Medulla oblongata (tissue), 1 donor: ENCODE data around the gene ATP5PB.
A peak's percentile ranks its signal among the peaks of the same experiment; 100 is the strongest.

ENCODE experiments used
- DNase-seq: peaks from one replicate; pipeline ENCODE4 v3.0.0-alpha.2; 2015; ENCODE audit errors: extremely low spot score

ATP5PB gene

DNA sequence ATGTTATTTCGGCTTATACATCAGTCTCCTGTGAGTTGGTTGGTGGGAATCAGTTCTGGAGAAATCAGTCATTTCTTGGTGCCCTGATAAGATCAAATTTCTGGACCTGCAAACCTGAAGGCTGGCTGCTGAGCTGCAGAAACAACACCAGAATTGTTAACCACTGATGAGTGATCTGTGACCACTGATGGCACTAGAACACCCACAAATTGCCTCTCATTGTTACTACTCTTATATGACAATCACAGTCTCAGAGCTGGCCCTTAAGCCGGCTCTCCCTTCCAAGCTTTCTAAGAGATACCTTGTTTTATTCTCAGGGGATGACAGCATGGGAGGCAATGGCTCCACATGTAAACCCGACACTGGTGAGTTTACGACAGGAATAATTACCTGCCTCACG, 26.4 kb downstream of the ATP5PB start:
- DNase-seq: no peak

GRCh38 chr1:111476214-111476613, 26.9 kb downstream of the ATP5PB start:
- DNase-seq: no peak

DNA sequence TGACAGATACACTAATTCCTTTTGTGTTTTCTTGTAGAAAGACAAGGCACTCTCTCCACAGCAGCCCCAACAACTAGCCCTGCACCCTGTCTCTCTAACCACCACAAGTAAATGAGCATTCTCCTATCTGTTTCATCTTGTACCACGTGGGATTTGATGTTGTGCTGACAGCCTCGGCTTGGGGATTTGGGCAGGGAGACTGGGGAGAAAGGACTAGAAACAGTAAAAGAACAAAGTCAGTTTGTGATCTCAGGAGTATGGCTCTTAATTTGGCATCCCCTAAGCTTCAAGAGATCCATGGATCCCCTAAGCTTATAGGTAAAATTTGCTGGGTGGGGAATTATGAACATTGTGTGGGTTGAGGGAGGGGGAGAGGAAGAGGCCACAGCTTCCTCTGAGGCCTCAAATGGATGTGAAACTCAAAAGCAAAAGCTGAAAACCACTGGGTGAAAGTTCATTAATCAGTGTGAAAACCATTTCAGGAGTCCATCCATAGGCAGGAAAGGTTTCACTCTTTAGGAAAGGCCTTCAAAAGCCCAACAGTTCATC, 27.6 kb downstream of the ATP5PB start:
- peak; percentile 61 for DNase-seq

- no peak for DNase-seq
These were observed 31.4 kb downstream of the ATP5PB start for GRCh38 chr1:111480674-111481073.

DNA sequence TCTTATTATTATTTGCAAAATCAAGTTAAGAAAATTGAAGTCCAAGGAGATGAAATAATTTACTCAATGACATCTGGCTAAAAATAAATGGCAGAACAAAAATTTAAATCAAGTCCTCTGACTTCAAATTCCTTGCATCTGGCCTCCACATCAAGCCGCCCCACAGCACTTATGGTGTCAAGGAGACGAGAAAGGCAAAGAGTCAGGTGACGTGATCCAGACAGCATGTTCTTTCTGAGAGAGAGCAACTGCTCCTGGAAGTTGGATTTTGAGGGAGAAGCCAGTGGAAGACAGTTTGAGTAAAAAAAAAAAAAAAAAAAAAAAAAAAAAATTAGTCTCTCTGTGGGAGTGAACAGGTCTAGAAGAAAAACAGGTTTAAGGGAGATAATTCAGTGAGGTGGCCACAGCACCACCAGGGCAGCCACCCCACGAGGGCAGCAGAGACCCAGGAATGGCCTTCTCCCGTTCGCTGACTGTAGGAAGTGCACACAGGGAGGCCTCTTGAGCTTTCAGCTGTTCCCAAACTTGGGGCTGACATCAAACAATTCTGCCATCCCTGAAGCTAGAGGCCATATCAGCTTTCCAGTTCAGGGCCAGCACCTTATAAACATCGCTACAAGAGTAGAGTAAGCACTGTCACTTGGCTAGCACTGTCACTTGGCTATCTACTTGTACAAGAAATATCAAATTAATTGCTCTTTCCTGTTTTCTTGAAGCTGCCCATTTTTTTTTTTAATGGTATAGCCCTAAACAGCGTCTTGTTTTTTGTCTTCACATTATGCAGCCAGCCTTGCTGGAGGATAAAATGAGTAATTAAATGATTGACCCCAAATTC, 32.3 kb downstream of the ATP5PB start:
- DNase-seq: peak; percentile 92

DNA sequence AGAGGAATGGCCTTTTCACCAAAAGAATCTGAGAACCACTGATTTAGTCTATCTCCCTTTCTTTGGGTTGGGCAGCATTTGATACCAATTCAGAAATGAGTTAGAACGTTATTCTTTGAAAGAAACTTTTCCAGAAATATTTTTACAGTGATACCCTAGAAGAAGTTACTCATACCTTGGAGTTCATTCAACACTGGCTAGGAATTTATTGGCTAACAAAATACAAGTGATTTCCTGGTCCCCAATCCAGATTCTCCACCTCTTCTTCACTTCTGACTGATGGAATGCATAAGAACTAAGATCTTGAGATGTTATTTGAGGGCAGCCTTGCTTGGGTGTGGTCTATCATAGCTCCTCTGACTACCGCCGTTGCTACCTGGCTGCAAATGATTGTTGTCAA, 33.9 kb downstream of the ATP5PB start:
- DNase-seq: no peak

GRCh38 chr1:111483876-111484275, 34.6 kb downstream of the ATP5PB start:
- DNase-seq: no peak

GRCh38 chr1:111484391-111485026, 35.2 kb downstream of the ATP5PB start:
- no peak for DNase-seq

GRCh38 chr1:111486431-111486830, 37.2 kb downstream of the ATP5PB start:
- DNase-seq: no peak

GRCh38 chr1:111487133-111487532, 37.9 kb downstream of the ATP5PB start:
- no peak for DNase-seq

DNA sequence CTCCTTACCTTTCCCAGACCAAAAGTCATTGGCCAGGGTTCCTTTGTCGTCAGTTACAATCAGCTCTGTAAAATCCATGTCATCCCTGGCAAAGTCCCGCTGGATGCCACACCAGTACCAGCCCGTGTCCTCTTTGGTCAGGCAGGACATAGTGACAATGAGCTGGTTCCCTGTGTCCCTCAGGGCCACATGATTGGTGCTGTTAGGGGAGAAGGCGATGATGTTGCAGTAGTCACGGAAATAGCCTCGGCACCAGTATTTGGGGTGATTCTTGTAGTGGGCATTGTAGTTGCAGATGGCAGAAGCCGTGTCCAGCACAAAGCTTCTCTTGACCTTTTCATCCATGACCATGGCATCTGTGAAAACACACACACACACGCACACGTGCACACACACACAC, 39.4 kb downstream of the ATP5PB start:
- no peak for DNase-seq

DNA sequence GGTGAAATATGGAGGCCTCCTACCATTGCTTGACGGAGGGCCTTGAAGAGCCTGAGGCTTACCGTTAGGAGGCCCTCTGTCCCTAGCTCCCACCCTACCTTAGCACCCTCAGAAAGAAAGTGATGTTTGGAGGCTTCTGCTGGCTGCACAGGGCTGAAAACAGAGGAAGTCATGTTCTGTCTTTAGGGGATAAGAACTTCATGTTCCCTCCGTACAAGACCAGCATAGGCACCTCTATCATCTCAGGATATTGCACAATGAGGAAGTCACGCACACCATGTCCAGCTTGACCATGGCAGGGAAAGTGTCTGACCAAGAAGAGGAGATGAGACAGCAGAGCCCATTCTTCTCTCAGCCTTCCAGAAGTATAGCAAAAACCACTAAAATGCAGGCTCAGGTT, 40.3 kb downstream of the ATP5PB start:
- peak; percentile 82 for DNase-seq

- DNase-seq: no peak
These were observed 41.0 kb downstream of the ATP5PB start for GRCh38 chr1:111490220-111490619.

- DNase-seq: no peak
These were observed 41.8 kb downstream of the ATP5PB start for GRCh38 chr1:111491070-111491469.

DNA sequence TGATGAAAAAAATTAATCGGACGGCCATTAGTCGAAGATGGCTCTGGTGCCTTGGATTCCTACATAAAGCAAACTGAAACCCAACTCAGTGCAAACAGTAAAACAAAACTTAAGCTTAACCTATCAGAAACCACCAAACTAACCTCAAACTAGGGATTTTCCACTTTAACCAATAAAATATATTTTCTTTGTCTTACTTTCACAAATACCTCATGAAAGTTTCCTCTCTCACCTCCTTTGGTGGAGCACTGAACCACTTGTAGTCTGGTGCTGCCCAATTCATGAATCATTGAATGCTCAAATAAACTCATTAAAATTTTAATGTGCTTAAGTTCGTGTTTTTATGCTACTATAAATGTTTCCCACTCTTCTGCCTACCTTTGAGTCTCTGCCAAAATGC, 47.1 kb downstream of the ATP5PB start:
- no peak for DNase-seq

- no peak for DNase-seq
These were observed 48.3 kb downstream of the ATP5PB start for GRCh38 chr1:111497592-111497991.

- DNase-seq: peak; percentile 70
These were observed 49.9 kb downstream of the ATP5PB start for GRCh38 chr1:111499026-111499785.

DNA sequence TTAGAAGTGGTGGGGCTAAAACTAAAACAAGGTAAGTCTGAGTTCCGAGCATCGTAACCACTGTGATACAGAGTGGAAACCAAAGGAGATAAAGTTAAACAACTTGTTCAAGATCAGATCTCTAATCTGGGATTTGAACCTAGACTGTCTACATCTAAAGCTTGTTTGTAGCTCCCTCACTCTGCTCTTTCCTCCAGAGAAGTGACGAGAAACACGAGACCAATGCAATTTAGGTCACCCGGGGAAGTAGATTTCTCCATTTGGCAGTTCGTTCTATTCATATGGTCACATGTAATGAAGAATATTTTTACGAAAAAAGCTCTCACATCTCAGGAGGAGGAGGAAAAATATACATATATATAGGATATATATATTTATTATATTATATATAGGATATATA, 52.4 kb downstream of the ATP5PB start:
- no peak for DNase-seq

- DNase-seq: peak; percentile 83
These were observed 54.4 kb downstream of the ATP5PB start, which contains the start of the genes ADORA3 and TMIGD3 for GRCh38 chr1:111503585-111504060. TSS of gene ADORA3 (minus strand) at chr1:111503633. CDS start at chr1:111503354, 279 bp downstream. TSS of gene TMIGD3 (minus strand) at chr1:111503633. CDS start at chr1:111503354, 279 bp downstream.

- DNase-seq: no peak
These were observed 54.8 kb downstream of the ATP5PB start for GRCh38 chr1:111504097-111504496.

DNA sequence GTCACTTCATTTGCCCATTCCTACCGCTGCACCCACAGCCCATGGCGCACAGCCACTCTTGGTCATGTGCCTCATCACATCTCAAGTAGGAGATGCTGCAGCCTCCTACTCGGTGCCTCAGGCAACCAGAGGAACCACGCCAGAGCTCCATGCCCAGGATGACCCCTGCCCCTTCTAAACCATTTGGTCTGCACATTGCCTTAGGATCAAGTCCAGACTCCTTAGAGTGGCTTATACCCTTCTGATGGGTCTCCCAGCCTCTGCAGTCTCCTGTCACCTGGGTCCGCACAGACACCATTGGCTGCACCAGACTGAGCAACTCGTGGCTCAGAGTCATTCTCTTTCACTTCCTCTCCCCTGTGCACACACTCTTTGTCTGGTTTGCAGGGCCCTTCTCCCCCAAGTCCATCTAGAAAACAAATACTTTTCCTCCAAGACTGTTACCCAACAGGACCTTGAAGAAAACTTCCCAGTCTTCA, 56.4 kb downstream of the ATP5PB start:
- DNase-seq: peak; percentile 85

- DNase-seq: no peak
These were observed 57.3 kb downstream of the ATP5PB start for GRCh38 chr1:111506561-111506960.
